ENCODE data around the gene CUEDC1.

DNA sequence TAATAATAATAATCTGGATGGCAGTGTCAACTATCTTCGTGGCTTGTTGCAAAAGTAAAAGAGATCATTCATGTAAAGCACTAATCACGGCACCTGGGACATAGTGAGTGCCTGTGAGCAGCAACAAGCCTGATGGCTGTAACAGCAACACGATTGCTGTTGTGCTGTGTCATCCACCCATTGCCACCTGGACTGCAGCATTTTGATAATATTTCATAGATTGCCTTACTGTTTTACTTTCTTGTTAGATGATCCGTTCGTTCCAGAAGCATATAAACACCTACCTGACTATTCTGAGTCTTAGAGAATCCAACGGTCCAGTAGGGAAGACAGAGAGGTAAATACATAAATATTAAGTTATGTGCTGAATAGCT lies 102.3 kb downstream of the CUEDC1 start:
- TF ChIP-seq EZH2phosphoT487 (IDR thresholded peaks at IDR 0.05; ENCODE audit: low read length), result no peak
- TF ChIP-seq, protein P1, sequence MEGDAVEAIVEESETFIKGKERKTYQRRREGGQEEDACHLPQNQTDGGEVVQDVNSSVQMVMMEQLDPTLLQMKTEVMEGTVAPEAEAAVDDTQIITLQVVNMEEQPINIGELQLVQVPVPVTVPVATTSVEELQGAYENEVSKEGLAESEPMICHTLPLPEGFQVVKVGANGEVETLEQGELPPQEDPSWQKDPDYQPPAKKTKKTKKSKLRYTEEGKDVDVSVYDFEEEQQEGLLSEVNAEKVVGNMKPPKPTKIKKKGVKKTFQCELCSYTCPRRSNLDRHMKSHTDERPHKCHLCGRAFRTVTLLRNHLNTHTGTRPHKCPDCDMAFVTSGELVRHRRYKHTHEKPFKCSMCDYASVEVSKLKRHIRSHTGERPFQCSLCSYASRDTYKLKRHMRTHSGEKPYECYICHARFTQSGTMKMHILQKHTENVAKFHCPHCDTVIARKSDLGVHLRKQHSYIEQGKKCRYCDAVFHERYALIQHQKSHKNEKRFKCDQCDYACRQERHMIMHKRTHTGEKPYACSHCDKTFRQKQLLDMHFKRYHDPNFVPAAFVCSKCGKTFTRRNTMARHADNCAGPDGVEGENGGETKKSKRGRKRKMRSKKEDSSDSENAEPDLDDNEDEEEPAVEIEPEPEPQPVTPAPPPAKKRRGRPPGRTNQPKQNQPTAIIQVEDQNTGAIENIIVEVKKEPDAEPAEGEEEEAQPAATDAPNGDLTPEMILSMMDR (IDR thresholded peaks at IDR 0.05; ENCODE audit: low read length), result no peak

All from MM.1S (cell line).